SIG-M5 (cell line): ENCODE measurements around the gene EFS.
A peak's percentile ranks its signal among the peaks of the same experiment; 100 is the strongest.
"Not testable (repeated sequence)": the region's sequence is repeated elsewhere in the genome, so short reads cannot be mapped to it uniquely, and the experiment has no call there.

Experiments
- DNase-seq: peaks from one replicate; lab custom pipeline; 2025; lab: John Stamatoyannopoulos, UW

The EFS gene

DNA sequence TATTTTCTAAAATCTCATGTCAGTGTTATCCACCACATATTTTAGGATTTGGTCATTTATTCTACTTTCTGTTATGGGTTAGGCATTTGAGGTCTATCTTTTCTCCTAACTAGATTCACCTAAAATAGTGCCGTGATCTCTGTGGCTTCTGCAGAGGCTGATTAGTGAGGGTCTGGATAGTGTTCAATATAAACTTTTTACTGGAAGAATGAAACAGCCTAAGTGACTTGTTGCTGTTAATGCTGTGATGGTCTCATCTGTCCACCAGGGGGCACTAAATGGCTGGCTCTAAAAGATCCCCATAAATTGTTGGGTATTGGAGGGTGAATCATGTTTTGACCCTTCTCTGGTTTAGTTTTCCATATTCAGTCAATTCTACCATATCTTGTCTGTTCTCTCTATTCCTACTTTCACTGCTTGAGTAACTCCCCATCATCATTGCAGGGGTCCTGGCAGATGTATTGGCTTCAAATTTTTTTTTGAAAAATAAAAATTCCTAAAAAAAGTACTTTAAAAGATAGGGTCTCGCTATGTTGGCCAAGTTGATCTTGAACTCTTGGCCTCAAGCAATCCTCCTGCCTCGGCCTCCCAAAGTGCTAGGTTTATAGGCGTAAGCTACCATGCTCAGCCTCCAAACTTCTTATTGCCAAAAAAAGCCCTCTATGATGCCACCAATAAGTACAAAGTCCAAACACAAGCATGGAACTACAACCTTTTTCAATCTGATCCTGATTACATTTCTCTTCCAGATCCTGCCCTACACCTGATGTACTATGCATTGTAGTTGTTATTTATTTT lies 36.8 kb downstream of the EFS start:
- DNase-seq, result no peak

DNA sequence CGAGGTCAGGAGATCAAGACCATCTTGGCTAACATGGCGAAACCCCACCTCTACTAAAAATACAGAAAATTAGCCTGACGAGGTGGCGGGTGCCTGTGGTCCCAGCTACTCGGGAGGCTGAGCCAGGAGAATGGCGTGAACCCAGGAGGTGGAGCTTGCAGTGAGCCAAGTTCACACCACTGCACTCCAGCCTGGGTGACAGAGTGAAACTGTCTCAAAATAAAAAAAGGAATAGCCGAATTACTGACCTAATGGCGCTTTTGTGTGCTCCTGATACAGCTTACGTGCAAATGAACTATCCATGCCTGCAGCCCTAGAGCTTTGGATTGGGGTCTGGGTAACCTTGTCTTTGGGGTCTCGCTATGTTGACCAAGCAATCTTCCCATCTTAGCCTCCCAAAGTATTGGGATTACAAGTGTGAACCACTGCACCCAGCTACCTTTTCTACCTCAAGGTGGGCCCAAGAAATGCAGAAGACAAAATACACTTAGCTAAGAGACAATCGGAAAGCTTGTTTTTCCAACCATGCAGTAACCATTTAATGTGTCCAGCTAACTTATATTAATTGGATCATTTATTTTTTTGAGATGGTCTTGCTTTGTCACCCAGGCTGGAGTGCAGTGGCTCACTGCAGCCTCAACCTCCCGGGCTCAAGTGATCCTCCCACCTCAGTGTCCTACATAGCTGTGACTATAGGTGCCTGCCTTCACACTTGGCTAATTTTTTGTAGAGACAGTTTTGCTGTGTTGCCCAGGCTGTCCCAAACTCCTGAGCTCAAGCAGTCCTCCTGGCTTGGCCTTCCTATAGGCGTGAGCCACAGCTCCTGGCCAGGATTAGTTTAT lies 38.3 kb downstream of the EFS start:
- no peak for DNase-seq

DNA sequence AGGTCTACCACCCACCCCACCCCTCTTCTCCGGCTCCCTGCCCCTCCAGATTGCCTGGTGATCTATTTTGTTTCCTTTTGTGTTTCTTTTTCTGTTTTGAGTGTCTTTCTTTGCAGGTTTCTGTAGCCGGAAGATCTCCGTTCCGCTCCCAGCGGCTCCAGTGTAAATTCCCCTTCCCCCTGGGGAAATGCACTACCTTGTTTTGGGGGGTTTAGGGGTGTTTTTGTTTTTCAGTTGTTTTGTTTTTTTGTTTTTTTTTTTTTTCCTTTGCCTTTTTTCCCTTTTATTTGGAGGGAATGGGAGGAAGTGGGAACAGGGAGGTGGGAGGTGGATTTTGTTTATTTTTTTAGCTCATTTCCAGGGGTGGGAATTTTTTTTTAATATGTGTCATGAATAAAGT lies 39.2 kb downstream of the EFS start:
- not testable (repeated sequence) for DNase-seq

DNA sequence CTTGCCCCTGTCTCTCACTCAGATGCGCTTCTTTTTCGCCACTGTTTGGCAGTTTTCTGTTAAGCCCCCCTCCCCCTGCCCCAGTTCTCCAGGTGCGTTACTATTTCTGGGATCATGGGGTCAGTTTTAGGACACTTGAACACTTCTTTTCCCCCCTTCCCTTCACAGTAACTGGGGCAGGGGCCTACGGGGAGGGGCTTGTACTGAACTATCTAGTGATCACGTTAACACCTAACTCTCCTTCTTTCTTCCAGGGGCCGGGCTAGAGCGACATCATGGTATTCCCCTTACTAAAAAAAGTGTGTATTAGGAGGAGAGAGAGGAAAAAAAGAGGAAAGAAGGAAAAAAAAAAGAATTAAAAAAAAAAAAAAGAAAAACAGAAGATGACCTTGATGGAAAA lies 40.0 kb downstream of the EFS start:
- DNase-seq, result no peak

DNA sequence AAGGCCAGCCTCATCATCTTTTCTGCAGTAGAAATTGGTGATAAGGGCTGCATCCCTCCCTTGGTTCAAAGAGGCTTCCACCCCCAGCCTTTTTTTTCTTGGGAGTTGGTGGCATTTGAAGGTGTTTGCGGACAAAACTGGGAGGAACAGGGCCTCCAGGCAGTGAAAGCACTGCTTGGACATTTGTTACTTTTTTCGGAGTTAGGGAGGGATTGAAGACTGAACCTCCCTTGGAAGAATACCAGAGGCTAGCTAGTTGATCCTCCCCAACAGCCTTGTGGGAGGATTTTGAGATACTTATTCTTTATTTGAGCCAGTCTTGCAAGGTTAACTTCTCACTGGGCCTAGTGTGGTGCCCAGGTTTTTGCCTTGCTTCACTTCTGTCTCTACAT lies 40.5 kb downstream of the EFS start:
- DNase-seq, result no peak

DNA sequence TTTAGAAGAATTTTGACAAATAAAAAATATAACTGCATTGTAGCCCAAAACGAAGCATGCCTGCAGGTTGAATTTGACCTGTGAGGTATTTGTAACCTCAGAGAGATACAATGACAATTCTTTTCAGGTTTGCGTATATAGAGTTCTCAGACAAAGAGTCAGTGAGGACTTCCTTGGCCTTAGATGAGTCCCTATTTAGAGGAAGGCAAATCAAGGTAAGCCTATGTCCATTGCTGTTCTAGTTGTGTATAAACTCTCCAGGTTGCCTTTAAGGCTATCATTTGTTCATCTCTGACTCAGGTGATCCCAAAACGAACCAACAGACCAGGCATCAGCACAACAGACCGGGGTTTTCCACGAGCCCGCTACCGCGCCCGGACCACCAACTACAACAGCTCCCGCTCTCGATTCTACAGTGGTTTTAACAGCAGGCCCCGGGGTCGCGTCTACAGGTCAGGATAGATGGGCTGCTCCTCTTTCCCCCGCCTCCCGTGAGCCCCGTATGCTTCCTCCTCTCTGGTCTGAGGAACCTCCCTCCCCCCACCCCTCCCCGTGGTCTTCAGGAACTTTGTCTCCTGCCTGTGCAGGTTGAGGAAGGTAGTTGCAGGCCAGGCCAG lies 41.0 kb downstream of the EFS start:
- no peak for DNase-seq

DNA sequence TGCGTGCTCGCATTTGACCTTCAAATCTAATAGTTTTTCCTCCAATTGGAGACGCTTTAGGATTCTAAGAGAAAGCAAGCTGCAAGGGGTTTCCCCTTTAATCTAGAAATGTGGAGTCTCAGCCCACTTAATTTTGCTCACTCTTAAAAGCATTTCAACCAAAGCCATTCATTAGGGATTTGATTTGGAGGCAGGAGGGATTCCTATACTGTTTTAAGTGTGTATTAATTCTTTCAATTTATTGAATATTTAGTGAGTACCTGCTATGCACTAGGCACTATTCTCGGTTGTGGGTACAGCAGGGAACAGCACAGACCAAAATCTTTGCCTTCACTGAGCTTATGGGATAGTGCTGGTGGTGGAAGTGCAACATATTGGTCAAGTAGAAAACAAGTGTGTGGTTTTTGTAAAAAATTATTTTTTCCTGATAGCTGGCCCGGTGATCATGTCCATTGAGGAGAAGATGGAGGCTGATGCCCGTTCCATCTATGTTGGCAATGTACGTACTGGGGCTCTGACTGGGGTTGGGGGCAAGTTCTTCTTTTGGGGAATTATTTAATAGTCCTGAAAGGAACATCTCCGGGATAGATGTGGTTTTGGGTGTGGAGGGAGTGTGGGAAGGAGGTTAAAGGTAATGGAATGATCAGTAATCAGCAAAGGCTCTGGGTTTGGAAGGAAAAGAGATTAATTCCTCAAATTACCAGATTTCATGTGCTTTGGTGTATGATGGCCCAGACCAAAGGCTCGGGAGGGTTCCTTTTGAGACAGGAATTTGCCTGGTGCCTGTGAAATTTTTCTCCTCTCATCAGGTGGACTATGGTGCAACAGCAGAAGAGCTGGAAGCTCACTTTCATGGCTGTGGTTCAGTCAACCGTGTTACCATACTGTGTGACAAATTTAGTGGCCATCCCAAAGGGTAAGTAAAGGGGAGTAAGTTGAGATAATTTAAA lies 42.1 kb downstream of the EFS start:
- no peak for DNase-seq

DNA sequence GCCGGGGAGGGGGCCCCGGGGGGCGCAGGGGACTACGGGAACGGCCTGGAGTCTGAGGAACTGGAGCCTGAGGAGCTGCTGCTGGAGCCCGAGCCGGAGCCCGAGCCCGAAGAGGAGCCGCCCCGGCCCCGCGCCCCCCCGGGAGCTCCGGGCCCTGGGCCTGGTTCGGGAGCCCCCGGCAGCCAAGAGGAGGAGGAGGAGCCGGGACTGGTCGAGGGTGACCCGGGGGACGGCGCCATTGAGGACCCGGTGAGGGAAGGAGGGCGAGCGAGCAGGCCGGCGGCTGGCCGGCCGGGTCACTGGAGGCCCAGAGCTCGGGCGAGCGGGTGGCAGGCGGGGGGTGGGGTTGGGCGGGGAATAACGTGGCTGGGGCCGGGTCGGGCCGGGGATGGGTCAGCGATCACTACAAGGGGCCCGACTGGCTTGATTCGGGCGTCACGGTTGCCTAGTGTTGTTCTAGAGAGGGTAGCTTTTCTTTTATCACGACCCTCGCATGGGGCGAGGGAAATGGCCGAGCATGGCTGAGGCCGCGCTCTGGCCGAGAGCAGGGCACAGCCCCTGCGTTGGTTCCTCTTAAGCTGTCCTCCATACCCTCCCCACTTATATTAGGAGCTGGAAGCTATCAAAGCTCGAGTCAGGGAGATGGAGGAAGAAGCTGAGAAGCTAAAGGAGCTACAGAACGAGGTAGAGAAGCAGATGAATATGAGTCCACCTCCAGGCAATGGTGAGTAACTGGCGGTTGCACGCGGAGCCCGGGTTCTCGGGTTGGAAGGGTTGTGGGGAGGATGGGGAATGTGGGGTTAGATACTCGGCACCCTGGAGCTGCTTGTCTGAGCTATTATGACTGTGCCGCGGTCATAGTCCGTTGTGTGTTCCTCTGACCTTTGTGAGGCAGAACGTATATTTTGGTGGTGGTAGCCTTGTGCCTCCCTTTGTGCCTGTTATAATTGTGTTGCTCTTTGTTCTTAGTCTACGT lies 43.1 kb downstream of the EFS start:
- no peak for DNase-seq

DNA sequence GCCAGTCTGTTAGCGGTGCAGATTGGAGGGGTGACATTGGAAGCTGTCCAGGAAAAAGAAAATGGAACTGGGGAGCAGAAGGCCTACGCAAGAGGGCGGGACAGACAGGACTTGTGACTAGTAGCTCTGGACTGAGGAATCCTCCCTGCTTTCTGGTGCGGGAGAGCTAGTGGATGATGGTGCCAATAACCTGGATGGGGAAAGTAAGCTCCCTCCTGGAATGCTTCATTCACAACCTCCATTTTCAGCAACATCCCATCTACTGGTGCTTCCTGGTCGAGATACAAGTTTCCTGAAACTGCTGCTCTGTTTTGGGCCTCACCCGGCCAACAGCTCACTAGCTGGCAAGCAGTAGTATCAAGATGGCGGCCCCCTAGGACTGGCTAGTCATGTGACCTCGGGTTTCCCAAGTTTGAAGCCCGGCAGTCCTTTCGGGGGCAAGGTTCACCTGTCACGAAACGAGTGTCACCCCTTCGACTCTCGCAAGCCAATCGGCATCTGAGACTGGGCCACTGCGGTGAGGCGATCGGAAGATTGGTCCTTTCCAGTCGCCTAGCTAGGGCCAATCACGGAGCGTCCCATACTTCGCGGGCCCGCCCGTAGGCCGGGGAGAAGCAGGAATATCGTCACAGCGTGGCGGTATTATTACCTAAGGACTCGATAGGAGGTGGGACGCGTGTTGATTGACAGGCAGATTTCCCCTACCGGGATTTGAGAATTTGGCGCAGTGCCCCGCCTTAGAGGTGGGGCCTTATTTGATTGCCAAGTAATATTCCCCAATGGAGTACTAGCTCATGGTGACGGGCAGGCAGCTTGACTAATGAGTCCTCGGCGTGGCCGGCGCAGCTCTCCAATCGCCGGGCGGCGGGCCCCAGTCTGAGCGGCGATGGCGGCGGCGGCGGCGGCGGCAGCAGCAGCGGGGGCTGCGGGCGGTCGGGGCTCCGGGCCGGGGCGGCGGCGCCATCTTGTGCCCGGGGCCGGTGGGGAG lies 44.1 kb downstream of the EFS start, which contains the start of gene PABPN1:
PABPN1 (plus strand) TSS at position 874 of the 988 bp plus-strand sequence; CDS start at position 887, 13 bp downstream.
- DNase-seq, result peak; percentile 98

DNA sequence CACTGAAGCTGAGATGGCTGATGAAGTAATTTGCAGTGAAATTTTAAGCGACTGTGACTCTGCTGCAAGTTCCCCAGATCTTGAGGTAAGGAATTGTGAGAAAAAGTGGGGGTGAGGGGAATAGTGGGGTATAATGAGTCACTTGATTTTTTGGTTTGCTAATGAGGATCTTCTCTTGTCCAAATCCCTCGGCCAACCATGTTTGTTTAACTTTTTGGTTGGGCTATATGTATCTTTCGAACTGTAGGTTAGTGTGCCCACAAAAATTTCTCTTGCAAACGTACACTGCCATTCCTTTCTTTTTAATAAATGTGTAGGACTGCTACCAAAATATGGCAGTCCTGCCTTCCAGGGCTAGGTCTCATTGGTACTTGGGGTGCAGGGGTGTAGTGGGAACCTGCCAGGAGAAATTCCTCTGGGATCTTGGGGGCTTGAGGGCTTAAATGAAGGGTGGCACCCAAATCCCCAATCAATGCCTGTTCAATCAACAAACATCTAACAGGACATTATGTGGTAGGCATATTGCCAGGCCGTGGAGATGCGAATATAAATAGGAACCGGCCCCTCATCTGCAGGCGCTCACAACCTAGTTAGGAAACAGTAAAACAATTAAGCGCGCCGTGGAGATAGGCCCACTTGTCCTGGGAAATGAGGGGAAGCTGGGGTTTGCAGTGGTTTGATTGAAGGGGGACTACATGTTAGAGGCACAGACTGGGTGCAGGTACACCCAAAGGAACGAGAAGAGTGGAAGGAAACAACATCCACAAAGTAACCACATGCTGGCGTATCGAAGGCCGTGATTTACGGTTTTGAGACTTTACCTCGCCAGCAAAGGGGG lies 45.0 kb downstream of the EFS start:
- no peak for DNase-seq

DNA sequence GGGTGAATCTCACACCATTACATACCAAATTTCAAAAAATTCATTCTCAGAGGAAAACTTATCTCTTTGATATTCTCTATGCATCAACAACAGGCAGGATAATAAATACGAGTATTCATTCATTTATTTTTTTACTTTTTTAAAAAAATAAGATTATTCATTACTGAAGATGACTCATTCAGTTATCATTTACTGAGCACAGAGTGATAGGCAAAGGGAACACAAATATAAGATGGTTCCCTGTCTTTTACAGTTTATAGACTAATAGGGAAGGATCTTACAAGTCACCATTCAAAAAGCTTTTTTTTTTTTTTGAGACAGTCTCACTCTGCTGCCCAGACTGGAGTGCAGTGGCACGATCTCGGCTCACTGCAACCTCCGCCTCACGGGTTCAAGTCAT lies 48.7 kb downstream of the EFS start:
- no peak for DNase-seq

DNA sequence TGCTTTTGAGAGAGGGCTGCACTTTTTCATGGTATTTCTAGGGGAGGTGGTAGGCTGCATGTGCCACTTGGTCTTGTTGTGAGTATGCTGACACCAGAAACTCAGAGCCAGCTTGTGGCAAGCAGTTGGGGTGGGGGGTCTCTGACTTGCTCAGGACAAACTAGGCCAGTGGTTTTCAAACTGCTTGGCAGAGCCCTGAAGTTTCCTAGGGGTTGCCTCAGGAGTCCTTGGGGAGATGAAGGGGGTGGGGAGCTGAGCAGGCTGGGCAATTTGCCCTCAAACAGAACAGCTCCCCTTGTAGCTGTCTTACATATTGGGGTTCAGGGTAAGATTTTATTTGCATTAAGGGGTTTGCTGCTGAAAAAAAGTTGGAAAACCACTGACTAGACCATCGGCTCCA lies 54.4 kb downstream of the EFS start:
- DNase-seq, result no peak

DNA sequence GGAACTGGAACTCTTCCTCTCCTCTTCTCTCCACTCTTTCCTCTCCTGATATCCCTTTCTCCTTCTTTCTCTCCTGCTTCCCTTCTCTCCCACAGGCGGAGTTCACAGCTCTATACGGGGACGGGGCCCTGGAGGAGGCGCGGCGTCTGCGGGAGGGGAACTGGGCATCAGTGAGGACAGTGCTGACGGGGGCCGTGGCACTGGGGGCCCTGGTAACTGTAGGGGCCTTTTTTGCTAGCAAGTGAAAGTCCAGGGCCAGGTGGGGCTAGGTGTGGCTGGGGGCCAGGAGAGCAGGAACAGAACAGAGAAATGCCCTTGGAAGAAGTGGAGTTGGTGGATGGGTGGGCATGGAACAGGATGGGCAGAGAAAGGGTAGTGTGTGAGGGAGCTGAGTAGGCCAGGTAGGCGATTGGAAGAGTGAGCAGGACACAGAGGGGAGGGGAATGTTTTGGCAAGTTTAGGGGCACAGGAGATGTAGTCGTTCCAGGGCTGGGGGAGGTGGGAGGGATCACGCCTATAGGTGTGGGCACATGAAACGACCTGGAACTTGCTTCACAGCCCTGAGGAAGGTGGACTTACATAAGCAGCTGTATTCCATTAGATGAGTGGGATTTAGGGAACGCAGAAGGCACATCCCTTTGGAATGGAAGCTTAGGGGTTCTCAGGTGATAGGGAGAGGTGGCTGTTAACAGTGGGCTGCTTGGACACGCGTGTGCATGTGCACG lies 56.1 kb downstream of the EFS start:
- DNase-seq, result no peak

DNA sequence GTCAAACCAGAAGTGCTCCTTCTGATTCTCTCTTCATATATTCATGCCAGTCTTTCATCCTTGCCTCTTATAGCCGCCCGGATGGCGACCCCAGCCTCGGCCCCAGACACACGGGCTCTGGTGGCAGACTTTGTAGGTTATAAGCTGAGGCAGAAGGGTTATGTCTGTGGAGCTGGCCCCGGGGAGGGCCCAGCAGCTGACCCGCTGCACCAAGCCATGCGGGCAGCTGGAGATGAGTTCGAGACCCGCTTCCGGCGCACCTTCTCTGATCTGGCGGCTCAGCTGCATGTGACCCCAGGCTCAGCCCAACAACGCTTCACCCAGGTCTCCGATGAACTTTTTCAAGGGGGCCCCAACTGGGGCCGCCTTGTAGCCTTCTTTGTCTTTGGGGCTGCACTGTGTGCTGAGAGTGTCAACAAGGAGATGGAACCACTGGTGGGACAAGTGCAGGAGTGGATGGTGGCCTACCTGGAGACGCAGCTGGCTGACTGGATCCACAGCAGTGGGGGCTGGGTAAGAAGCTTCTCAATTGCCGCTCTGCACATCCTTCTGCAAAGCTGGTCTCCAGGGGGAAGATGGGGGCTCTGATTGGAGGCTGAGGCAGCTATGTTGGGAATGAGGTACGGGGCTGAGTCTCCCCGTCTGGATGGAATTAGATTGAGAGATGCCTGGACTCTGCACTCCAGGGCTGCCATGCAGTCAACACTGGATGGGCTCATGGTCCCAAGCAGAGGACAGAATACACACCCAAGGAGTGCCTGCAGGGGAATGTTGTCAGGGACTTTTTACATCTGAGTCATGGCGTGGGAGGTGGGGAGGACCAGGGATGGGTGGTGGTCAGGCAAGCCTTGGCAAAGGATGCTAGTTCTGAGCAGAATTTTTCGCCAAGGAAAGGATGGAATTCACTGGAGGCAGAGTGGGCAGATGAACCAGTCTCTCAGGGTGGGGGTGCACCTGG lies 57.0 kb downstream of the EFS start:
- DNase-seq, result no peak

DNA sequence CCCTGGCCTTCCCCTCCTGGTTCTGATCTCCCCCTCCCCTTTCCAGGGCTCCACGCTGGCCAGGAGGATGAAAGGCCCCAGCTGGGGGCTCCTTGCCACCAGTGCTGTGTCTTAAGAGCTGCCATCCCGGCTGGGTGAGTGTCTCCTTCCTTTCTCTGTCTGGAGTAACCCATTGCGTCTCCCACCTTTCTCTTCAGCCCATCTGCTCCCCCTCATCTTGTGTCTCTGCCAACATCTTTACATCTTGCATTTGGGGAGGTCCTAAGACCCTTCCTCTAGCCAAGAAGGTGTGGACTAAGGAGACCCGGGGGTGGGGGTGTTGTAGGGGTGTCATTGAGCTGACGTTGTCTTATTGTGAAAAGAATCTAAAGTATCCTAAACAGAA lies 57.8 kb downstream of the EFS start:
- no peak for DNase-seq

DNA sequence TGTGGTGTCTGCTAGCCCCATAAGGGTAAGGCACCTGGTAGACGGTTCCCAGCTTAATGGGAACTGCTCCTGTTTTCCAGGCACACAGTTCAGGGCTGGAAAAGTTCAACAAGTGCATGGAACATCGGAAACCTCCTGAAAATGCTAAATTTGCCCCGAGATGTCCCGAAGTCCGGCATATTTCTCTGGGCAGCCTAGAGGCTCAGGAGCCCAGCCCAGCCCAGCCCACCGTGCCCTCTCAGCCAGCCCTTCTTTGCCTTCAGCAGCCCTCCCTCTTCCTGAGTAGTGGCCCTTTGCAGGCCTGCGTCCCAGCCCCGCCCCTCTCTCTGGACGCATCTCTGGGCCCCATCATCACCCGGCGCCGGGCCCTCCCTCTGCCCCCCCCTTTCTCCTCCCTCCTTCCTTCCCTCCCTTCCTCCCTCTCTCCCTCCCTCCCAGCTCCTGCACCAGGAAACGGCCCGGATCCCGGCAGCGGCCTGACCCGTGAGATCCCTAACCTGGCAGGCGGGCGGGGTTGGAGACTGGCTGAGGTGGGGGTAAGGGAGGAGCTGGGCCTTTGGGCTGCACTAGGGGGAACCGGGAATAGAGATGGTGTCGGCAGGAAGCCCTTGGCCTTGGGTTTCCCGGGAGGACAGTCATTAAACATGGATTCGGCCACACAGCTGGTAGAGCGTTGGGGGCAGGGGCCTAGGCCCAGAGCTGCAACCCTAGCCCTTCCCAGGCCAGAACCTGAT lies 58.4 kb downstream of the EFS start, which contains the start of gene BCL2L2:
BCL2L2 (plus strand) TSS at position 422 of the 734 bp plus-strand sequence. CDS start 935 bp downstream, outside the sequence.
- no peak for DNase-seq
